Stimulated activated naive CD8-positive, alpha-beta T cell treated with anti-CD3 and anti-CD28 coated beads, Interleukin-15, Interleukin-2, amounts not matched to agents 100 U/mL and 50 U/mL, for 24 hours (primary cell): ENCODE measurements around the gene RIT2.
"Not testable (repeated sequence)": the region's sequence is repeated elsewhere in the genome, so short reads cannot be mapped to it uniquely, and the experiment has no call there.

Experiments used
- ATAC-seq: fragments of 150-1000 bp; cut with Tn5 transposase; one replicate; pipeline ENCODE4 v1.10.0; 2021
- DNase-seq: peaks from one replicate; pipeline ENCODE4 v3.0.0; 2021

The RIT2 gene

GRCh38 chr18:42756214-42756613, 359.3 kb downstream of the RIT2 start:
- ATAC-seq (no peak), DNase-seq (no peak)

- DNase-seq (no peak), ATAC-seq (no peak)
Measured at GRCh38 chr18:42752916-42753315, 362.6 kb downstream of the RIT2 start.

GRCh38 chr18:42746794-42747193, 368.7 kb downstream of the RIT2 start:
- ATAC-seq (no peak), DNase-seq (no peak)

GRCh38 chr18:42745931-42746330, 369.6 kb downstream of the RIT2 start:
- no peak for DNase-seq
- ATAC-seq: no peak

- no peak for ATAC-seq
- no peak for DNase-seq
Measured at GRCh38 chr18:42745171-42745570, 370.3 kb downstream of the RIT2 start.

- DNase-seq (no peak), ATAC-seq (no peak)
Measured at GRCh38 chr18:42743373-42744138, 371.9 kb downstream of the RIT2 start.

- DNase-seq (no peak), ATAC-seq (no peak)
Measured at GRCh38 chr18:42742969-42743368, 372.5 kb downstream of the RIT2 start.

GRCh38 chr18:42742474-42742873, 373.0 kb downstream of the RIT2 start:
- ATAC-seq (no peak), DNase-seq (no peak)

- not testable (repeated sequence) for ATAC-seq, DNase-seq
Measured at GRCh38 chr18:42741805-42742347, 373.6 kb downstream of the RIT2 start.

- ATAC-seq, DNase-seq: not testable (repeated sequence)
Measured at GRCh38 chr18:42741299-42741698, 374.2 kb downstream of the RIT2 start.

- DNase-seq: no peak
- ATAC-seq: no peak
Measured at GRCh38 chr18:42736074-42736473, 379.4 kb downstream of the RIT2 start.

GRCh38 chr18:42734520-42734919, 381.0 kb downstream of the RIT2 start:
- ATAC-seq (no peak), DNase-seq (no peak)

- ATAC-seq (no peak), DNase-seq (no peak)
Measured at GRCh38 chr18:42730272-42730671, 385.2 kb downstream of the RIT2 start.

- ATAC-seq (no peak), DNase-seq (no peak)
Measured at GRCh38 chr18:42719221-42719620, 396.3 kb downstream of the RIT2 start.

- no peak for ATAC-seq
- DNase-seq: no peak
Measured at GRCh38 chr18:42712065-42712464, 403.4 kb downstream of the RIT2 start.

- ATAC-seq: no peak
- DNase-seq: no peak
Measured at GRCh38 chr18:42707080-42707479, 408.4 kb downstream of the RIT2 start.

- DNase-seq: no peak
Measured at GRCh38 chr18:42706618-42707017, 408.9 kb downstream of the RIT2 start.

GRCh38 chr18:42706029-42706608, 409.4 kb downstream of the RIT2 start:
- DNase-seq: no peak
- no peak for ATAC-seq

More at GRCh38 chr18:42706618-42707017, 408.9 kb downstream of the RIT2 start:
- ATAC-seq: no peak
